ENCODE results near the gene KCNQ1.

DNA sequence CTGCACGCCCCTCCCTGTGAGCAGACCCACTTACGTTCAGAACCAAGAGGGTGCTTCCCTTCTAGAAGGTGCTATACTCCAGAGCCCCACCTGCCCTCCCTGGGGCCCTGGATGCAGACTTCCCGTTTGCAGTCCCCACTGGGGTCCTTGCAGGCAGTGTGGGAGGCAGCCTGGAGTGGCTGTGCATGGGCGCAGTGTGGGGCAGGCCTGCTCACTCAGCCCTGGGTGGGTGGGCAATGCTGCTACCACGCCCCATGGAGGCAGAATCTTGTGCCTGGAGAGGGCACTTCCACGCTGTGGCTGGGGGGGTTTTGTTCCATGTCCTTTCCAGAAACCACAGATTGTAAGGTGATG is 138.8 kb downstream of the KCNQ1 start:
- TF ChIP-seq, protein P1, sequence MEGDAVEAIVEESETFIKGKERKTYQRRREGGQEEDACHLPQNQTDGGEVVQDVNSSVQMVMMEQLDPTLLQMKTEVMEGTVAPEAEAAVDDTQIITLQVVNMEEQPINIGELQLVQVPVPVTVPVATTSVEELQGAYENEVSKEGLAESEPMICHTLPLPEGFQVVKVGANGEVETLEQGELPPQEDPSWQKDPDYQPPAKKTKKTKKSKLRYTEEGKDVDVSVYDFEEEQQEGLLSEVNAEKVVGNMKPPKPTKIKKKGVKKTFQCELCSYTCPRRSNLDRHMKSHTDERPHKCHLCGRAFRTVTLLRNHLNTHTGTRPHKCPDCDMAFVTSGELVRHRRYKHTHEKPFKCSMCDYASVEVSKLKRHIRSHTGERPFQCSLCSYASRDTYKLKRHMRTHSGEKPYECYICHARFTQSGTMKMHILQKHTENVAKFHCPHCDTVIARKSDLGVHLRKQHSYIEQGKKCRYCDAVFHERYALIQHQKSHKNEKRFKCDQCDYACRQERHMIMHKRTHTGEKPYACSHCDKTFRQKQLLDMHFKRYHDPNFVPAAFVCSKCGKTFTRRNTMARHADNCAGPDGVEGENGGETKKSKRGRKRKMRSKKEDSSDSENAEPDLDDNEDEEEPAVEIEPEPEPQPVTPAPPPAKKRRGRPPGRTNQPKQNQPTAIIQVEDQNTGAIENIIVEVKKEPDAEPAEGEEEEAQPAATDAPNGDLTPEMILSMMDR (IDR thresholded peaks at IDR 0.05) = no peak
- TF ChIP-seq POLR2A (IDR thresholded peaks at IDR 0.05) = no peak

Data from adrenal gland (tissue), 5 donors.